ENCODE measurements around the gene DGCR2.
"Not testable (repeated sequence)": the region's sequence is repeated elsewhere in the genome, so short reads cannot be mapped to it uniquely, and the experiment has no call there.

Gene DGCR2

GRCh38 chr22:19030889-19031252 lies 91.3 kb downstream of the DGCR2 start:
- DNase-seq (ENCODE audit: low read depth in 3 of 3) = not testable (repeated sequence)

- not testable (repeated sequence) for DNase-seq (ENCODE audit: low read depth in 3 of 3)
Observed at GRCh38 chr22:19030226-19030888, 91.9 kb downstream of the DGCR2 start.

DNA sequence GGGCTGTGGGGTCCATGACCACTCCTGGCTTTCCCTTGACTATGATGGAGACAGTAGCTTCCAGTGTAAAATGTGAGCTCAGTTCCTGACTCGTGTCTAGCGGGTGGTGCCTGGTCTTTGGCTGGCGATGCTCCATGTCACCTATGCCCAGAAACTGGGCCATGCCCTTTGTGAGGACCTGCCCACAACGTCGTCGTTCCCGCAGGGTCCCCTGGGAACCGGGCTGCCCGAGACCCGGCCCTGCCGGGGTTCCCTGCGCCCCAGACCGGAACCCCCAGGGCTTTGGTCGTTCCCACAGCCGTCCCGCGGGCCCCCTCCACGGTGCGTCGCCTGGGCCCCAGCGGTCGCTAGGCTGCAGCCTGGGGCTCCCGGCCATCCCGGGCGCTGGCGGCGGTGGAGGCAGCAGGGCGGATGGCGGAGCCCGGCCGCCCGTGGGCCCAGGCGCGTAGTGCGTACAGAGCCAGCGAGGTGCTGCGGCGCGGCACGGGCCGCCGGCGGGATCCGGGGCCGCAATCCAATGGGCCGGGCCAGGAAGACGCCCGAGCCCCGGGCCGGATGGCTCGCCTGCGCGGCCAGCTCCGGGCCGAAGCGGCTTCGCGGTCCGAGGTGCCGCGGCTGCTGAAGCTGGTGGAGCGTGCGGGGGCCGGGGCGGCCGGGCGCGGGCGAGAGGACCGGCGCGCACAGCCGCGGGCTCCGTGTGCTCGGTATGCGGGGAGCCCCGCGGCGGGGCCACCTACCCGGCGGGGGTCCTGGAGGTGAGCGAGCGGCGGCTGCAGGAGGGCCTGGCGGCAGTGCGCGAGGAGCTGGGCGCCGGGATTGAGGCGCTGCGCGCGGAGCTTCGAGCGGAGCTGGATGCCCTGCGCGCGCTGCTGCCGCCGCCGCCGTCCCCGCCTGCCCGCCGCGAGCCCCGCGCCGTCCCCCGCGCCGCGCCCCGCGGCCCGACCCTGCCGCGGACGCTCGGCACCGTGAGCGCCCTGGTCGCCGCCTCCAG lies 92.8 kb downstream of the DGCR2 start:
- not testable (repeated sequence) for DNase-seq (ENCODE audit: low read depth in 3 of 3)

- DNase-seq (ENCODE audit: low read depth in 3 of 3) = not testable (repeated sequence)
Observed at GRCh38 chr22:19028060-19028455, 94.2 kb downstream of the DGCR2 start.

DNA sequence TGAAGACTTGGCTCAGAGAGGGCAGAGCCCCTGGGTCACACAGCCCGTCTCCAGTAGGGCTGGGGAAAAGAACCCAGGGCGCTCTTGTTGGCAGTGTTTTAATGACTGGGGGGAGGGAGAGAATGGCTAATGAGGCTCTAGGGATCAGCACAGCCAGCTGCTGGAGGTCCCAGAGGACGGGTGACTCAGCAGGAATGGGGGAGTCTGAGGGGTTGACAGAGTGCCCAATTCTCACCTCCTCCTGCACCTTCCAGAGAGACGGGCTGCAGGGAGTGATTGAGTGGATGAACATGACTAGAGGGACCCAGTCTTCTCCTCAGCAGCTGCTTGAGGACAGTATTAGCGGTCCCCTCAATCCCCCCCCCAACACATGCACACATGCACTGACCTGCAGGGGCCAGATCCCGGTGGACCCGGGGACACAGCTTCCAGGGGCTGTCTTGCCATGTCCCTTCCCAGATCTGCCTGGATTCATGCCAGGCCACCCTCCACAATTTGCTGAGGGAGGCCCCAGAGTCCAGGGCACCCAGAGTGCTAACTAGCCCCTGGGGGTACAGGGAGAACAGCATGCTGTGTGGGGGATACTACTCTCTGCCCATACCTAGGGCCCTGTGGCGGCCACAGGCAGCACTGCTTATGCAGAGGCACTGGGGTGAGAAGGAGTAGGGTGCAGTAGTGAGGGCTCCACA lies 94.7 kb downstream of the DGCR2 start:
- DNase-seq (ENCODE audit: low read depth in 3 of 3) = not testable (repeated sequence)

GRCh38 chr22:19026080-19026479 lies 96.1 kb downstream of the DGCR2 start:
- DNase-seq (ENCODE audit: low read depth in 3 of 3) = not testable (repeated sequence)

- not testable (repeated sequence) for DNase-seq (ENCODE audit: low read depth in 3 of 3)
Observed at GRCh38 chr22:19024956-19025489, 97.2 kb downstream of the DGCR2 start.

DNA sequence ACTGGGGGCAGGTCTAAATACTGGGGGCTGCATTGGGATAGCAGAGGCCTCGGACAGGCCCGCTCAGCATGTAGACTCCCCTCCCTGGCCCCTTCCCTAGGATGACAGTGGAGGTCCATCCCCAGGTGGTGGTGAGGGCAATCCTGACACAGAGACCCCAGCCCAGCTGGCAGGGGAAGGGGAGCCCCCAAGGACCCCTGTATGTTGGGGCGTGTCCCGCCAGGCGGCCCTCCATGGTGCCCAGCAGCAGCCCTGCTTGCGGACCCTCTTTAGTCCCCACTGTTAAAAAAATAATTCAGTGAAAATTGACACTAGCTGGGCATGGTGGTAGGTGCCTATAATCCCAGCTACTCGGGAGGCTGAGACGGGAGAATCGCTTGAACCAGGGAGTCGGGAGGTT lies 98.3 kb downstream of the DGCR2 start:
- DNase-seq (ENCODE audit: low read depth in 3 of 3) = not testable (repeated sequence)

- DNase-seq (ENCODE audit: low read depth in 3 of 3) = no peak
Observed at GRCh38 chr22:19022755-19023154, 99.5 kb downstream of the DGCR2 start.

GRCh38 chr22:19019679-19020032 lies 102.6 kb downstream of the DGCR2 start:
- DNase-seq (ENCODE audit: low read depth in 3 of 3) = no peak

GRCh38 chr22:19019029-19019678 lies 103.1 kb downstream of the DGCR2 start:
- no peak for DNase-seq (ENCODE audit: low read depth in 3 of 3)

DNA sequence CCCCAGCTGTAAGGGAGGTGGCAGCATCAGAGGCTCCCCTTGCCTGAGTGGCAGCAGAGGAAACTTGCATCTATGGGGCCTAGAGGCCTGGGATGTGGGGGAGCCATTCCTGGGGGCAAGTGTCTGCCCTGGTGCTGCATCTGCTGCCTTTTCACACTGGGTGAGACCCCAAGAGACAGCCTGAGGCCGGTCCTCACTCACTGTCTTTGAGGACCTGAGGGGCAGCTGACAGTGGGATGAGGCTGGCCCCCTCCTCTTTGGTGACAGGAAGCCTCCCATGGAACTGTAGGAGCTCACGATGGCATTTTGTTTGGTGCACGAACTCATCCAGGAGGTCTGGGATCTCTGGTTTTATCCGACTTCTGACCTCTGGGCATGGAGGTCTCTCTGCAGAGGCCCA lies 104.0 kb downstream of the DGCR2 start:
- no peak for DNase-seq (ENCODE audit: low read depth in 3 of 3)

- no peak for DNase-seq (ENCODE audit: low read depth in 3 of 3)
Observed at GRCh38 chr22:19016081-19016766, 106.0 kb downstream of the DGCR2 start.

- no peak for DNase-seq (ENCODE audit: low read depth in 3 of 3)
Observed at GRCh38 chr22:19014886-19015285, 107.3 kb downstream of the DGCR2 start.

DNA sequence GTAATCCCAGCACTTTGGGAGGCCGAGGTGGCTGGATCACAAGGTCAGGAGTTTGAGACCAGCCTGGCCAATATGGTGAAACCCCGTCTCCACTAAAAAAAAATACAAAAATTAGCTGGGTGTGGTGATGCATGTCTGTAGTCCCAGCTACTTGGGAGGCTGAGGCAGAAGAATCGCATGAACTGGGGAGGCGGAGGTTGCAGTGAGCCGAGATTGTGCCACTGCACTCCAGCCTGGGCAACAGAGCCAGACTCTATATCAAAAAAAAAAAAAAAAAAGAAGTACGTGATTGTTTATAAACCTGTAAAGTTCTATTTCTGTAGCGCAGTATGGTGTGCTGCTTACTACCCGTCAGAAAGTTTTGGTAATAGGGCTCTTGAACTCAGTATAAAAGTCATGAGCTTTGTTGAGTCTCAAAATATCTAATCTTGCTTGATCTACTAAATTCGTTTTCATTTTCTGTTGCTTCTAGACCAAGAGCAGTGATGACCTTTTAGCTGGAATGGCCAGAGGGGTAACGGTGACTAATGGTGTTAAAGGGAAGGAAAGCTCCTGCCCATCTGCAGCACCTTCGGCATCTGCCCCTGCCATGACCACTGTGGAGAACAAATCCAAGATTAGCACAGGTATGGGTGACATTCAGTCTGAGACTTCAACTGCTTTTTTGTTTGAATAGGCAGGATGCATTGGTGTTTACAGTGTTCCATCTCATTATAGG lies 108.2 kb downstream of the DGCR2 start:
- not testable (repeated sequence) for DNase-seq (ENCODE audit: low read depth in 3 of 3)

GRCh38 chr22:19013411-19013810 lies 108.8 kb downstream of the DGCR2 start:
- not testable (repeated sequence) for DNase-seq (ENCODE audit: low read depth in 3 of 3)

DNA sequence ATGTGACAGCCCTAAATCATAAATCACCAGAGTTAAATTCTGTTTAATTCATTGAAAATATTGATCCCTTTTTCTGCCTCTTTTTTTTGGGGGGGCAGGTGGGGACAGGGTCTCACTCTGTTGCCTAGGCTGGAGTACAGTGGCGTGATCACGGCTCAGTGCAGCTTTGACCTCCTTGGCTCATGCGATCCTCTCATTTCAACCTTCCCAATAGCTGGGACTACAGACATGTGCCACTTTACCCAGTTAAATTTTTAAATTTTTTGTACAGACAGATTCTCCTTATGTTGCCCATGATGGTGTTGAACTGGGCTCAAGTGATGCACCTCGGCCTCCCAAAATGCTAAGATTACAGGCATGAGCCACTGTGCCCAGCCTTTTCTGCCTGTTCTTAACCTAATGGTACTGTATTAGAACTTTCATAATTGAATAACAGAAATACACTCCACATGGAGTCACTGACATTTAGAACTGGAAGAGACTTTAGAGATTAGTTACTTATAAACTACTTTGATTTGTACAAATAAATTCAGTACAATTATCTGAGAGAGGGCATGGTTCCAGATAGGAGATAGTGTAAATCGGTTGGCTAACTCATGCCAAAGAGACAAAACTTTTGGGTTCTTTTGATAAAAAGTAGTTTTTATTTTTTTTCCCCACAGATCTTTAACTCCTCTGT lies 109.8 kb downstream of the DGCR2 start:
- no peak for DNase-seq (ENCODE audit: low read depth in 3 of 3)

- DNase-seq (ENCODE audit: low read depth in 3 of 3) = not testable (repeated sequence)
Observed at GRCh38 chr22:19011611-19012010, 110.6 kb downstream of the DGCR2 start.

DNA sequence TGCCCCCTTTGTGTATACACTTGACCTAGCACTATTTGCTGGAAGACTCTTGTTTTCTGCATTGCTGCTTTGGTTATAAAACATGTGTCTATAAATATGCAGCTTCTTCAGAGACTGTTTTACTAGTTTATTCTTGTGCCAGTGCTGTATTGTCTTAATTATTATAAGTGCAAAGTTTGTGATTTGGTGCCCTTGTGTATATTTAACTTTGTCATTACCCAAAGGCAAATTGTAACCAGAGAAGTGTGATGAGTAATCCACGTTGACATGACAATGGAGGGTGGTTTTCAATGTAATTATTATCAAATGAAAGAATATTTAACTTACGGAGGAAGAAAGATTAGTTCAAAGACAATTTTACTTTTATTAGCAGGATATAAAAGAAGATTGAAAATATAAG lies 111.1 kb downstream of the DGCR2 start:
- DNase-seq (ENCODE audit: low read depth in 3 of 3) = no peak

- DNase-seq (ENCODE audit: low read depth in 3 of 3) = no peak
Observed at GRCh38 chr22:19005905-19006304, 116.3 kb downstream of the DGCR2 start.

Measured in stimulated activated CD4-positive, alpha-beta T cell treated with anti-CD3 and anti-CD28 coated beads, TNF-alpha, amount 100 ng/mL, for 24 hours (primary cell).